Measurements from ENCODE around the gene TARBP2. TPM values are rescaled to one million over a fixed set of nuclear protein-coding genes. Genes with fewer than 3 reads are reported as not detected.

Gene TARBP2
- 49.7 and 52.2 TPM in 2 replicates for total RNA-seq

- H3K27ac Mint-ChIP-seq, result peak within 1 kb of the TSS; percentile 97
- intact Hi-C loops (cut with micrococcal nuclease), result loop anchor here (1.0 to 2.0 kb wide), 9 partner anchors 8 to 321 kb away; partner anchors contain the start of genes ATF7, ATP5MC2, CALCOCO1 and CSAD
- peaks cover 9% of the 10 kb centered on the region for H3K36me3 Mint-ChIP-seq (ENCODE audit: low read depth)
- peaks cover 35% of the 10 kb centered on the region for H3K4me1 Mint-ChIP-seq
- no peaks in the 10 kb centered on the region for H3K27me3 Mint-ChIP-seq
- DNase-seq, result peak; percentile 98
- H3K9me3 Mint-ChIP-seq, result no peaks in the 10 kb centered on the region
- H3K4me3 Mint-ChIP-seq, result peak within 1 kb of the TSS; percentile 93
Measured at GRCh38 chr12:53500776-53501614, at the start of gene TARBP2. TARBP2 (plus strand) TSS chr12:53501283; CDS start chr12:53501409, 126 bp downstream.

- H3K9me3 Mint-ChIP-seq, result no peaks in the 10 kb centered on the region
- peak within 1 kb of the TSS; percentile 99 for H3K4me3 Mint-ChIP-seq
- peaks cover 50% of the 10 kb centered on the region for H3K36me3 Mint-ChIP-seq (ENCODE audit: low read depth)
- H3K27ac Mint-ChIP-seq, result peak within 1 kb of the TSS; percentile 100
- DNase-seq, result peak; percentile 99
- peaks cover 36% of the 10 kb centered on the region for H3K4me1 Mint-ChIP-seq
- H3K27me3 Mint-ChIP-seq, result no peaks in the 10 kb centered on the region
- intact Hi-C loops (cut with micrococcal nuclease), result loop anchor here (1.0 to 5.0 kb wide), 6 partner anchors 10 to 444 kb away; partner anchors contain the start of genes EIF4B, PFDN5, PRR13 and TARBP2
Measured at GRCh38 chr12:53451661-53452158, 49.4 kb upstream of the TARBP2 start, which contains the start of gene PCBP2. PCBP2 (plus strand) TSS chr12:53452102; CDS start chr12:53454801, 2,699 bp downstream.

GRCh38 chr12:53452159-53453077 lies 48.7 kb upstream of the TARBP2 start:
- no peaks in the 10 kb centered on the region for H3K9me3 Mint-ChIP-seq
- peaks cover 53% of the 10 kb centered on the region for H3K36me3 Mint-ChIP-seq (ENCODE audit: low read depth)
- H3K4me3 Mint-ChIP-seq, result peak overlapping the region; percentile 99
- peaks cover 36% of the 10 kb centered on the region for H3K4me1 Mint-ChIP-seq
- H3K27me3 Mint-ChIP-seq, result no peaks in the 10 kb centered on the region
- DNase-seq, result peak; percentile 92
- H3K27ac Mint-ChIP-seq, result peak overlapping the region; percentile 100
- intact Hi-C loops (cut with micrococcal nuclease), result loop anchor here (1.0 to 5.0 kb wide), 4 partner anchors 48 to 445 kb away; partner anchors contain the start of genes EIF4B, PFDN5 and TARBP2

- peaks cover 35% of the 10 kb centered on the region for H3K4me1 Mint-ChIP-seq
- H3K36me3 Mint-ChIP-seq (ENCODE audit: low read depth), result peaks cover 56% of the 10 kb centered on the region
- intact Hi-C loops (cut with micrococcal nuclease), result loop anchor here (2.0 to 5.0 kb wide), 3 partner anchors 47 to 447 kb away; partner anchors contain the start of genes EIF4B and TARBP2
- H3K27me3 Mint-ChIP-seq, result no peaks in the 10 kb centered on the region
- H3K4me3 Mint-ChIP-seq, result peak overlapping the region; percentile 99
- no peak for DNase-seq
- peak overlapping the region; percentile 69 for H3K27ac Mint-ChIP-seq
- no peaks in the 10 kb centered on the region for H3K9me3 Mint-ChIP-seq
Measured at GRCh38 chr12:53453953-53454640, 47.0 kb upstream of the TARBP2 start.

GRCh38 chr12:53454707-53455106 lies 46.4 kb upstream of the TARBP2 start:
- peaks cover 37% of the 10 kb centered on the region for H3K4me1 Mint-ChIP-seq
- H3K9me3 Mint-ChIP-seq, result no peaks in the 10 kb centered on the region
- DNase-seq, result no peak
- intact Hi-C loops (cut with micrococcal nuclease), result loop anchor here (5.0 kb wide), 2 partner anchors 237 to 447 kb away; partner anchors contain the start of gene EIF4B
- peak overlapping the region; percentile 99 for H3K4me3 Mint-ChIP-seq
- H3K27me3 Mint-ChIP-seq, result no peaks in the 10 kb centered on the region
- H3K27ac Mint-ChIP-seq, result peak overlapping the region; percentile 69
- peaks cover 59% of the 10 kb centered on the region for H3K36me3 Mint-ChIP-seq (ENCODE audit: low read depth)

GRCh38 chr12:53456654-53457366 lies 44.3 kb upstream of the TARBP2 start:
- H3K36me3 Mint-ChIP-seq (ENCODE audit: low read depth), result peaks cover 79% of the 10 kb centered on the region
- DNase-seq, result no peak
- H3K4me3 Mint-ChIP-seq, result no peak overlapping the region
- intact Hi-C loops (cut with micrococcal nuclease), result no loop called here
- peaks cover 44% of the 10 kb centered on the region for H3K4me1 Mint-ChIP-seq
- H3K27ac Mint-ChIP-seq, result no peak overlapping the region
- no peaks in the 10 kb centered on the region for H3K27me3 Mint-ChIP-seq
- no peaks in the 10 kb centered on the region for H3K9me3 Mint-ChIP-seq

- no peak overlapping the region for H3K27ac Mint-ChIP-seq
- H3K9me3 Mint-ChIP-seq, result no peaks in the 10 kb centered on the region
- H3K4me3 Mint-ChIP-seq, result no peak overlapping the region
- intact Hi-C loops (cut with micrococcal nuclease), result loop anchor here (2.0 kb wide), 1 partner anchor 14 kb away; no protein-coding TSS in a partner anchor
- no peak for DNase-seq
- peaks cover 39% of the 10 kb centered on the region for H3K4me1 Mint-ChIP-seq
- peaks cover 84% of the 10 kb centered on the region for H3K36me3 Mint-ChIP-seq (ENCODE audit: low read depth)
- H3K27me3 Mint-ChIP-seq, result no peaks in the 10 kb centered on the region
Measured at GRCh38 chr12:53459097-53459496, 42.0 kb upstream of the TARBP2 start.

GRCh38 chr12:53461059-53461458 lies 40.0 kb upstream of the TARBP2 start:
- peaks cover 83% of the 10 kb centered on the region for H3K36me3 Mint-ChIP-seq (ENCODE audit: low read depth)
- intact Hi-C loops (cut with micrococcal nuclease), result no loop called here
- no peak for DNase-seq
- H3K27ac Mint-ChIP-seq, result no peak overlapping the region
- H3K4me3 Mint-ChIP-seq, result no peak overlapping the region
- peaks cover 30% of the 10 kb centered on the region for H3K4me1 Mint-ChIP-seq
- H3K27me3 Mint-ChIP-seq, result no peaks in the 10 kb centered on the region
- no peaks in the 10 kb centered on the region for H3K9me3 Mint-ChIP-seq

GRCh38 chr12:53461591-53461990 lies 39.5 kb upstream of the TARBP2 start:
- no peak for DNase-seq
- Mint-ChIP-seq H3K36me3 (ENCODE audit: low read depth) (peaks cover 84% of the 10 kb centered on the region), H3K9me3 (no peaks in the 10 kb centered on the region), H3K27me3 (no peaks in the 10 kb centered on the region), H3K27ac (no peak overlapping the region), H3K4me1 (peaks cover 30% of the 10 kb centered on the region), H3K4me3 (no peak overlapping the region)
- intact Hi-C loops (cut with micrococcal nuclease), result no loop called here

GRCh38 chr12:53462935-53463334 lies 38.1 kb upstream of the TARBP2 start:
- Mint-ChIP-seq H3K27me3 (no peaks in the 10 kb centered on the region), H3K36me3 (ENCODE audit: low read depth) (peaks cover 92% of the 10 kb centered on the region), H3K4me3 (no peak overlapping the region), H3K4me1 (peaks cover 30% of the 10 kb centered on the region), H3K9me3 (no peaks in the 10 kb centered on the region), H3K27ac (no peak overlapping the region)
- intact Hi-C loops (cut with micrococcal nuclease), result no loop called here
- no peak for DNase-seq

GRCh38 chr12:53463802-53464560 lies 37.1 kb upstream of the TARBP2 start:
- no peaks in the 10 kb centered on the region for H3K27me3 Mint-ChIP-seq
- H3K27ac Mint-ChIP-seq, result no peak overlapping the region
- intact Hi-C loops (cut with micrococcal nuclease), result no loop called here

More at GRCh38 chr12:53463802-53464560, 37.1 kb upstream of the TARBP2 start:
- H3K4me3 Mint-ChIP-seq, result no peak overlapping the region
- H3K36me3 Mint-ChIP-seq (ENCODE audit: low read depth), result peaks cover 93% of the 10 kb centered on the region
- H3K9me3 Mint-ChIP-seq, result no peaks in the 10 kb centered on the region
- no peak for DNase-seq
- H3K4me1 Mint-ChIP-seq, result peaks cover 30% of the 10 kb centered on the region

Measured in activated CD4-positive, alpha-beta T cell treated with anti-CD3 and anti-CD28 coated beads, Interleukin-2, amount 10 ng/mL, durations not matched to agents 24 days and 14 days (primary cell).